GM21528 (cell line): ENCODE data around the gene GOLGA3.
"Not testable (repeated sequence)": the region's sequence is repeated elsewhere in the genome, so short reads cannot be mapped to it uniquely, and the experiment has no call there.

Source experiments
- ATAC-seq: cut with Tn5 transposase; IDR thresholded peaks from one replicate; pipeline ENCODE4 v1.9.1; 2021; ENCODE audit warnings: mild to moderate bottlenecking, moderate library complexity; ENCODE audit not compliant: unreplicated experiment, low FRiP score

Gene GOLGA3

GRCh38 chr12:132758825-132759224 lies 69.8 kb downstream of the GOLGA3 start:
- not testable (repeated sequence) for ATAC-seq

- no peak for ATAC-seq
Observed at GRCh38 chr12:132754160-132754932, 74.3 kb downstream of the GOLGA3 start.

- ATAC-seq: not testable (repeated sequence)
Observed at GRCh38 chr12:132753670-132754069, 75.0 kb downstream of the GOLGA3 start.

- ATAC-seq: no peak
Observed at GRCh38 chr12:132748319-132748718, 80.3 kb downstream of the GOLGA3 start.

- no peak for ATAC-seq
Observed at GRCh38 chr12:132747896-132748295, 80.8 kb downstream of the GOLGA3 start.

- no peak for ATAC-seq
Observed at GRCh38 chr12:132747395-132747794, 81.3 kb downstream of the GOLGA3 start.

- ATAC-seq: no peak
Observed at GRCh38 chr12:132746613-132747012, 82.1 kb downstream of the GOLGA3 start.

- ATAC-seq: no peak
Observed at GRCh38 chr12:132743831-132744230, 84.8 kb downstream of the GOLGA3 start.

GRCh38 chr12:132741620-132742019 lies 87.0 kb downstream of the GOLGA3 start:
- ATAC-seq: no peak

- ATAC-seq: no peak
Observed at GRCh38 chr12:132740652-132741051, 88.0 kb downstream of the GOLGA3 start.

- no peak for ATAC-seq
Observed at GRCh38 chr12:132740313-132740646, 88.4 kb downstream of the GOLGA3 start.

GRCh38 chr12:132739600-132740312 lies 88.9 kb downstream of the GOLGA3 start:
- ATAC-seq: no peak

- no peak for ATAC-seq
Observed at GRCh38 chr12:132736913-132737312, 91.8 kb downstream of the GOLGA3 start.

GRCh38 chr12:132736378-132736777 lies 92.3 kb downstream of the GOLGA3 start:
- ATAC-seq: no peak

- ATAC-seq: no peak
Observed at GRCh38 chr12:132735496-132735895, 93.2 kb downstream of the GOLGA3 start.

GRCh38 chr12:132734206-132734605 lies 94.5 kb downstream of the GOLGA3 start:
- no peak for ATAC-seq

- no peak for ATAC-seq
Observed at GRCh38 chr12:132731574-132731973, 97.1 kb downstream of the GOLGA3 start.

GRCh38 chr12:132730353-132730752 lies 98.3 kb downstream of the GOLGA3 start:
- no peak for ATAC-seq

- ATAC-seq: no peak
Observed at GRCh38 chr12:132729541-132730320, 98.9 kb downstream of the GOLGA3 start.

GRCh38 chr12:132728502-132728901 lies 100.2 kb downstream of the GOLGA3 start:
- ATAC-seq: no peak

- no peak for ATAC-seq
Observed at GRCh38 chr12:132727091-132727794, 101.4 kb downstream of the GOLGA3 start.
